ENCODE data around the gene KIAA1191.

KIAA1191 gene

DNA sequence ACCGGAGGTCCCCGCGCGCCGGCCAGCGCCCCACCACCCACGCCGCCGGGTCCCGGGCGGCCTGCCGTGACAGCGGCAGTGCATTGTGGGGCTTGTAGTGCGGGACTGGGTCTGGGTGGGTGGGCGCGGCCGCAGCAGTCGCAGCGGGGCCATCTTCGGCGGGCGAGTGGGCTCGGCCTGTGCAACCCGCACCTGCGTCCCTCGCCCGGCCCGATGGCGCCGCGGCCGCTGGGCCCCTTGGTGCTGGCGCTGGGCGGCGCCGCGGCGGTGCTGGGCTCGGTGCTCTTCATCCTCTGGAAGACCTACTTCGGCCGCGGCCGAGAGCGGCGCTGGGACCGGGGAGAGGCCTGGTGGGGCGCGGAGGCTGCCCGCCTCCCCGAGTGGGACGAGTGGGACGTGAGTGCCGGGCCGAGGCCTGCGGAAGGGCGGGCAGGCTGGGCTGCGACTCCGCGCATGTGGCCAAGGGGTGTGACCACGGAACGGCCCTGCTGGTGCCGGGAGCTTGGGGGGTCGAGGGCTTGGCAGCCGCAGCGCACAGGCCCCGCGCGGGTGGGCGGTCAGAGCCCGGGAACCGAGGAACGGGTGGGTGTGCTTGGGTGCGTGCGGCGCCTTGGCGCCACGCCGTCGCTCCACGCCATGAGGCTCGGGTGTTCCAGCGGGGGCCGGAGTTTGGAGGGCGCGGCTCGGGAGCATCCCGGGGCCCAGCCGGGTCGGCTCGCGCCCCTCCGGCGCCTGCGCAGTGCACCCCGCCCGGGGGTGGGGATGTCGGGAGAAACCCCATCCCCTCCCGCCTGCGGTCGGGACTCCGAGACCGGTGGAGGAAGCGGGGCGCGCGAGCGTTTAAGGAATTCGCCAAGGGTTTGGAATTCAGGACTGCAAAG lies 4.0 kb upstream of the KIAA1191 start, which contains the start of gene ARL10:
Gene ARL10, plus strand, starts transcription at position 137 of the 881 bp plus-strand sequence. Its CDS starts 77 bp downstream, at position 214.
- peak; percentile 17 to 58 (median 48) for DNase-seq

DNA sequence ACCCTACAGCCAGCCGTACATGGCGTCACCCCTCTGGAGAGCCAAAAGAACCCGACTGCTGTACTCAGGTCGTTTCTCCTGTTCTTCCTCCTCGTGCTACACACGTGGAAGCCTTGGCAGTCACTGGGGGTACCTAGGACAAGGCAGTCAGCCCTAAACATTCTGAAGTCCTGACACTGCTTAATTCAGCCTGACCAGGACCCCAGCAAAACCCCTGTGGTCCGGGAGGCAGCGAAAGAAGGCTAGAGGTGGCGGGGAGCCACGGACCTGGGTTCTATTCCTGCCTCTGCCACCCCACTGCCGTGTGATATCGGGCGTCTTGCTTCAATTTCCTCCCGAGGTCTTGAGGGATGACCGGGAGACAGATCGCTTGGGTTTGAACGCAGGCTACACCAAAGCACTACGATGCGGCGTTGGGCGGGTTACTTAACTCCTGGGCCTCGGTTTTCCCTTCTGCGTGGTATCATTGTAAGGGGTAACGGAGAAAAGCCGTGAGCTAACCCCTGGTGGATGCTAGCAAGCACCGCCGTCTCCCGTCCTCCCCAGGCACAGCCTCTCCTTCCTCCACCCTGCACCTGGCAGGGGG lies 3.3 kb upstream of the KIAA1191 start:
- peak in 1 of 6 experiments; percentile 33 for DNase-seq

DNA sequence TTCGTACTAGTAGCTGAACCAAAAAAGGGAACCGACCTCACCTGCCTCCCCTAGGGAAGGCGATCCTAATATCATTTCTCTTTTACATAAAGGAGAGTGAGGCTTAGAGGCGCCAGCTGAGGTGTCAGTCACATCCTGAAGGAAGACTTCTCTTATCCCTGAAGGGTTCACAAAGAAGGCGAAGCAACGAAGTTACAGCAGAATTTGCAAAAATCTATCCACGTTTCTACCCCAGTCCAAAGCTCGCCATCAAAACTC lies 598 bp upstream of the KIAA1191 start:
- DNase-seq: no peak

DNA sequence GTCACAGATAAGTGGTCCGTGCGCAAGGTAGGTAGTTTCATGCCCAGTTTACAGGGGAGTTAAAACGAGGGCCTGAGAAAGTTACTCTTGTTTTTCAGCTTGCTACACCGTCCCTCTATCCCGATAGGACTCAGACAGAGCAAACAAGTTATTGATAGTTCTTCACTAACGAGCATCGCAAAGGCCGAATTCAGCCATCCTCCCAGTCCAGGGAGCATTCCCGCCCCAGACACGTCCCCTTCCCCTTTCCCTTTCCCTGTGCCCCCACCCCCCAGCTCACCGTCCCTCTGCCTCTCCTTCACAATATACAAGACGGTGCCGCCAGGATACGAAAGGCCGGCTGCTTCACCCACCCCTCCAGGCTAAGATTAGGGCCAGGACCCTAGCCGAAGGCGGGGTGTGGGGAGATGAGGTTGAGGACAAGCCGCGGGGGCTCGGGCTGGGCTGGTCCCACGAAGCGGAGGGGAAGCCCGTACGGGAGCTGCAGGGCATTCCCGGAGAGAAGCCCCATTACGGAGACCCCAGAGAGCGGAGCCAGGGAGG lies 599 bp downstream of the KIAA1191 start:
- peak in 1 of 6 experiments; percentile 43 for DNase-seq

DNA sequence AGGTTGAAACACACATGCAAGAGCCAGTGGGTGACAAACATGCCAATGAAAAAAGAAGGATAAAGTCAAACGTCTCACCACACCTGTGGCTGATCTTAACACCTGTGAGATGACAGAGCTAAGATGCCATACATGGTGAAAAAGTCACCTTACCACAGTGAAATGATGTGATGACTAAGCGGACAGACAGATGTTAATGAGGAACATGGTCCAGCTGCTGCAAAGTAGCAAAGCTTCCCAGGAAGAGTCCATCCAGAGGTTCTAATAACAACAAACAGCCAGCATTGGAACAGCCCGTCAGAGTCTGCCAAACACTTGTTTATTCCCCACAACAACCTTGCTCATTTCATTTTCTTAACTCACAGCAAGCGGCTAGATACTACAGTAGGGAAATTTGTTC lies 1.9 kb downstream of the KIAA1191 start:
- DNase-seq: no peak

DNA sequence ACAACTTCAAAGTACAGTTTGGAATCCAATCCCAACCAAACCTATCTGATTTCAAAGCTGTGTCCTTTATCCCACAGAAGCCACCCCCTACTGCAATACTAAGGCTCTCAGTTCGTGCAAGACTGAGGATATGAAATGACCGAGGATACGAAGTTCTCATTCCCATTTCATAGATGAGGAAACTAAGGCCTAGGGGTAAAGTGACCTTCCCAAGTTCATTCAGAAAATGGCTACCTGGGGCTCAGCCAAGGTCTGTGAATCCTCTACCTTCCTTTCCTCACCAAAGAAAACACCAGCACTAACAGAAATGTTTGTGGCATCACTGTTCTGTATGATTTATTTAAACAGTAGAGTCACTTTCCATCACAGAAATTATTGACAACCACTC lies 5.4 kb downstream of the KIAA1191 start:
- no peak for DNase-seq

DNA sequence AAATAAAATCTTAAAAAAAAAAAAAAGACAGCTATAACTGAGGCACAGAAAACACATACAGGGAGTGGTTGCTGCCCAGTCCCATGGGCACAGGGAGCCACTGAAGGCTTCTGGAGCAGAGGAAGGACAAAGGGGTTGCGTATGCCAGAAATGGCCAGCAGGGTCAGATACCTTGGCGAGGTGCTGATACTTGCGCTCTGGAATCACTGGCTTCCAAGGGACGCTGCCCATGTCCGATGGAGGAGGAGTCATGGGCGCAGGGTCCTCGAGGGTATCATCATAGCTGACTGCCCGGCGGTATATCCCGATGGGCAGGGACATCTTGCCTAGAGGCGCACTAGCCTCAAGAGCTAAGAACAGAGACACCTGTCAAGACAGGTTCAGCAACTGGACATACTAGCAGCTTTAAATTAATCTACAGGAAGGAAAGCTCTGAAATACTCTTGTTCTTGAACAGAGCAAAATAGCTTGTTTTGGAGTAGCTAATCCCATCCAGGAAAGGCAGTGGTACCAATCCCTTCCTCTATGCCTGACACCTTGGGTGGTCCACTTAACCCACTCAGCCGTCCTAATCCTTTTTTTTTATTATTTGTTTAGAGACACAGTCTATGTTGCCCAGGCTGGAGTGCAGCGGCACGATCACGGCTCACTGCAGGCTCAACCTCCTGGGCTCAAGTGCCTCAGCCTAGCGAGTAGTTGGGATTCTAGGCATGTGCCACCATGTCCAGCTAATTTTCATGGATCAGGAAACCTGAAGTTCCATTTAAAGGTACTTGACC lies 6.0 kb downstream of the KIAA1191 start:
- DNase-seq: no peak

DNA sequence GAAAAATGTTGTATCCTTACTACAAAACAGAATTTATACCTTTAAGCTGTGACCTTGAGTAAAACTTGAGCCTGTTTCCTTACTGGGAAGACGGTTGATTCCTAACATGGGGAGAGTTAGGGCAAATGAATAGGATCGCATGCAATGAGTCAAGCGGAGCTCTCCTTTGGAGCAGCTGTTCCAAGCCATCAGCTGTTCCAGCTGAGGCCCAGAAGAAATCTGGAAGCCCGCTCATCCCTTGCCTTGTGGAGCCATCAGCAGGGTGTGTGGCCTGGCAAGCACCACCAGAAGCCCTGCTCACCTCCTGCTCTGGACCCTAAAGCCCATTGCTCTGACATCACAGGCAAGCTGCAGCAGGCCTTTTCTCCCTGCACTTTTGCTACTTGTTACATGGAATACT lies 8.0 kb downstream of the KIAA1191 start:
- DNase-seq: no peak

DNA sequence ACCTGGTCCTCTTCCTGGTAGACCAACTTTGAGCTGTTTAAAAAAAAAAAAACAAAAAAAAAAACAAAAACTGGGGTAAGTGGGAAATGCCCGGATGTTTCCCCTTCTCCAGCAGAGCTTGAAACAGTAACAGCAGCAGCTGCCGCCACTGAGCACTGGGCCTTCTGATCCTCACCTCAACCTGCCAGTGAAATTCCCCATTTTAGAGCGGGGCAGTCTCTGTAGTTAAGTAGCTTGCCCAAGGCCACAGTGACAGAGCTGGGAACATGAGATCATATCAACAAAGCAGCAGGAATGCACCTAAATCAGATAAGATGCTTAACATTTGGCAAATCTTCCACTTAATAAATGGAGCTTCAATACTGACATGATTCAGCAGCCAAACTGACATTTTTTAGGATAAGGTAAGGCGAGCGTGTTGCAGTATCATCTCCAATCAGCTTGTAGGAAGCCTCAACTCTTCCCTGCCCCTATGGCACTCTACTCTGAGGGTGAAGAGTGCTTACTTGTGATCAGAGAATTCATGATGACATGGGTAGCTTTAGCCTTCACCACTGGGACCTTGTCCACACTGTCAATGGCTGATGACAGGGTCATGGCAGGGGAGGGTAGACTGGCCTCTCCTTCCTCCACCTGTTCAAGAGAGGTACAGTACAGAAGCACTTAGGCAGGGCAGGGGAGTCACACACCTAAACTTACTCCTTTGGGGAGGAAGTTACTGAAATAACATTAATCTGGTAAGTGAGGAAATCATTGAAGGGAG lies 9.3 kb downstream of the KIAA1191 start:
- DNase-seq: no peak

DNA sequence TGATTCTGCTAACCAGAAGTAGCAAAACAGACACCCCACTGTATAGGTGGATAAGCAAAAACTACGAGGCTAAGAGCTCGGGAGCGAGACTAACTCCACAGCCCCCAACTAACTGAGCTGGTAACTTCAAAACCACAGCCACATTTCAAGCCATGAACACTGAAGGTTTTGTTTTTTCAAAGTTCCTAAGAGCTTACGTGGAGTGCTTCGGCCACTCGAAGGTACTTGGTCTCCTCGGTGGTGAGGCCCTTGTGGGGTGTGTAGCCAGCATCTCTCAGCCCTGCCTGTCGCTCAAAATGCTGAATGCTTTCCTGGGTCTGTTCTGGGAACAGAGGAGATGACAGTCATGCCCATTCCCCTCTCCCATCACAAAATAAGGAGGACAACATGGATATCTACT lies 11.1 kb downstream of the KIAA1191 start:
- no peak for DNase-seq

DNA sequence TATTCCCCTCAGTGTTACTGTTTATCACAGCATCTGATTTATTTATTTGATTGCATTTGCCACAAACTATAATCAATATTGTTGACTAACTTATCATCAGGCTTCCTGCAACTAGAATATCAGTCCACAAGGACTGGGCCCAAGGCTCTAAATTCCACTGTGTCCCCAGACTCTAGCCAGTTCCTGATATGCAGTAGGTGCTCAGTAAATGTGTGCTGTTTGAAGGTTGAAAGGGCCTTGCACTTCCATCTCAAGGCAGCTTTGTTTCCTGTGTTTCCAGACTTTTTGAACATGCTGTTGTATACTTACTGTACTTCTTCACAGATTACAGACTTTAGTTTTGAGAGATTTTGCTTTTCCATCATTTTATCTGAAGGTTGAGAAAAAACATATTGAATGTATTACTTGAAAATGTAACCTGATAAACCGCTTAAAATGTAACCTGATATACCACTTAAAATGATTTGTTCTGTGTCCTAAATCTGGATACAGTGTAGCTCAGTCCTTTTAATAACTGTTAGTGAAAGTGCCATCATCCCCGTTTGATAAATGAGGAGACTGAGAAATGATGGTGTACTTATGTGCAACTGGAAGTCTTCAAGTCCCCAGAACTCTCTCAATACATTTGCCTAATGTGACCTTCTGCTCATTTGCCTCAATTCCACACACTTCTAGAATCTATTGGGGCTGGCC lies 18.7 kb downstream of the KIAA1191 start:
- no peak for DNase-seq

DNA sequence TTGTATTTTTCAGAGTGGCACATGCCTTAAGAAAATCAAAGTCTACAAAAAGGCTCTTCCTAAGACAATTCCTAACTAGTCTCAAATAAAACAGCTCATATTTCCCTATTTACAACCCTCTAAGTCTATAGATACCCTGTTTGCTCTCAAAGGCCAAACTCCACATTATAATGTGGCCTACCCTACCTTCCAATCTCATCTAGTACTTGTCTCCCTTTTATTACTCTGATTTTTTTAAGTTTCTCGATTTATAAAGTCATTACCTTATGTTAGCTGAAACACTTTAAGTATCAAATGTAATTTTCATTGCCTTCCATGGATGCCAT lies 19.4 kb downstream of the KIAA1191 start:
- no peak for DNase-seq

DNA sequence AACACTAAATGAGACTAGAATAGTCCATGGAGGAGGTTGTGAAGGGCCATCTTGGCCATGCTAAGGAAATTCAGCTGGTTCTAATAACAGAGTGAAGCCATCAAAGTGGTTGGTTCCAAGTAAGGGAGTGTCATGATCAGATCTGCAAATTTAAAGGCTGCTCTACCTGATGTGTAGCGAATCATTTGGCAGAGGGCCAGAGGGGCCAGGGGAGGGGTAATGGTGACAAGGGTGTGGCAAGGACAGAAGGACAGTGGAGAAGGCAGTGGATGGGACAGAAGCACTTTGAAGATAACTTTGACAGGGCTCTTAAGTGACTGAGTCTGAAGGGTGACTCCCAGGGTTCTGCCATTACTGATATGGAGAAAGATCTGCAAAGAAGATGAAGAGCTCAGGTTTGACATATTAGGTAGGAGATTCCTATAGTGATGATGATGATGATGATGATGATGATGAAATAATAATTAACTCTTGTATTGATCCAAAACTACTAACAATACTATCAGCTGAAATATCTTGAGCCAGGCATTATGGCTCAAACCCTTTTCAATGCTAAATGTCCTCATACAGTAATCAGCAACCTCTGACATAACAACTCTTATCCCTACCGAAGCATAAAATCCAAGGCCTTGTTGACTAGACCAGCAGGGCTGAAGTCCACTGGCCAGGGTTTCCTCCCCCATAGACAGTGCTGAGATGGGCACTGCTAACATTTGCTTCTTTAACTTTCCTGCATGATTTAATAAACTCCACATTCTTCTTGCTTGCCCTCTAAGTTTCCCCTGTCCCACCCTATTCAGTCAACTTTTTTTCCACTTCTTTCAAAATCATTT lies 20.0 kb downstream of the KIAA1191 start:
- DNase-seq: no peak

DNA sequence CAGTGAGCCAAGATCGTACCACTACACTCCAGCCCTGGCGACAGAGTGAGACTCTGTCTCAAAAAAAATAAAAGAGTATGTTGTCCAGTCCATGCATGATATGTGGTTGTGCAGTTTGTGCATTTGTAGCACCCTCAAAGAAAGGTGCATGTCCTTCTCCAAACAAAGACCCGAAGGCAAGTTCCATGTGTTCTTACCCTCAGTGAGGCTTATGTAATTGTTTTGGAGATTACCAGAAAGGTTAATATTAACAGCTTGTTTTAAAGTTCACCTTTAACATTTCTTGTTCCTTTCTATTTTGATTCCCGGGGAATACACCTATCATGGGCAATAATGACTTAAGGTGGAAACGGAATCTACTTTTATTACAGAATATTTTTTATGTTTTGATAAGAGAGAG lies 22.3 kb downstream of the KIAA1191 start:
- DNase-seq: no peak

DNA sequence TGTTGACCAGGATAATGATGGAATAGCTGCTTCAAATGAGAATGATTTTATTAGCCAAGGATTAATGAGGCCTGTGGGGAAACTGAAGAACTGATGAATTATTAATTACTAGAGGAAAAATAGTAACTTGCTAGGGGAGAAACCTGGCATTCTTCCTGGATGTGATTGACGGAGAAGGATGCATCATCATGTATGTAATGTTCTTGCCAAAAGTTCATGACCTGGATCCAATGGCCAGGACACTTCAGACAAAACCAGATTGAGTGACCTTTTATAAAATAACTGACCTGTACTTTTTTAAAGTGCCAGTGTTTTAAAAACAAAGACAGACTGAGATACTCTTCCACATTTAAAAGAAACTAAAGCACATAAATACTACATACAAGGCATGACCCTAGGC lies 23.7 kb downstream of the KIAA1191 start:
- DNase-seq: no peak

DNA sequence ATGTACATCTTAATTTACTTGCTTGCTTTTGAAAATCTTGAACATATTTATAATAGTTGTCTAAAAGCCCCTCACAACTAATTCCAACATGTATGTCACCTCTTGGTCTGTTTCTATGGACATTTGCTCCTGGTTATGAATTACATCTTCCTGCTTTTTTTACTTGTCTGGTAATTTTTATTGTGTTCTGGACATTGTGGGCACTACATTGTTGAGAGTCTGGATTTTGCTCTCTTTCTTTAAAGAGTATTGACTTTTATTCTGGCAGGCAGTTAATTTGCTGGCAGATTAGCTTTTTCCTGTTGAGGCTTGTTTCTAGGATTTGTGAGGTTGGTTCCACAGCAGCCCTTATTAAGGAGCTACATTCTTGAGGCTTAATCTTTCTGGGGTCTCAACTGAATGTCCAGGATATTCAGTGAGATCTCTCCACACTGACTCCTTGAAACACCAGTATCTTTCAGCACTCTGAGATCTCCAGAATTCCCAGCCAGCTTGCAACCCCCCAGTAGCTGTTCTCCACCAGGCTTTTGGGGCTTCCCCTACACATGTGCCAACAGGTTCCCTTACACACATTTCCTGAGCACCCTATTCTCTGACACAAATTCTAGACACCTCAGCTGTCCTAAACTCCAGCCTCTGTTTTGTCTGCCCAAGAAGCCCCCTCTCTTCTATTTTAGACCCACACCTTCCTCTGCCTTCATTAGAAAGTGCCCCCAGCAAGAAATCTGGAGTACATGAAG lies 27.4 kb downstream of the KIAA1191 start:
- DNase-seq: no peak

DNA sequence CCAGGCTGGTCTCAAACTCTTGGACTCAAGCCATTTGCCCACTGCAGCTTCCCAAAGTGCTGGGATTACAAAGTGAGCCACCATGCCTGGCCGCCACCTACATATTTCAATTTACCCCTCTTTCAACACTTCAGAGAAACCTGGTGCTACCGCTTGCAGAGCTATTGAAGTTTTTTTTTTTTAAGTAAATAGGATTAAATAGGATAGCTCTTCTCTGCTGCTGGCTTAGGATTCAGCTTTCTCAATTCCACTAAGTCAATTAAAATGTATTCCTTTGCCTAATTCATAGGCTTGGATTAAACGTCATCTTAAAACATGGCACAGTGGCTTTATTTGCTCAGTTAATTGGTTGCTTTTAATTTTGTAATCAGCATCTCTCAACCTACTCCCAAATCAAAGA lies 41.0 kb downstream of the KIAA1191 start:
- DNase-seq: no peak

DNA sequence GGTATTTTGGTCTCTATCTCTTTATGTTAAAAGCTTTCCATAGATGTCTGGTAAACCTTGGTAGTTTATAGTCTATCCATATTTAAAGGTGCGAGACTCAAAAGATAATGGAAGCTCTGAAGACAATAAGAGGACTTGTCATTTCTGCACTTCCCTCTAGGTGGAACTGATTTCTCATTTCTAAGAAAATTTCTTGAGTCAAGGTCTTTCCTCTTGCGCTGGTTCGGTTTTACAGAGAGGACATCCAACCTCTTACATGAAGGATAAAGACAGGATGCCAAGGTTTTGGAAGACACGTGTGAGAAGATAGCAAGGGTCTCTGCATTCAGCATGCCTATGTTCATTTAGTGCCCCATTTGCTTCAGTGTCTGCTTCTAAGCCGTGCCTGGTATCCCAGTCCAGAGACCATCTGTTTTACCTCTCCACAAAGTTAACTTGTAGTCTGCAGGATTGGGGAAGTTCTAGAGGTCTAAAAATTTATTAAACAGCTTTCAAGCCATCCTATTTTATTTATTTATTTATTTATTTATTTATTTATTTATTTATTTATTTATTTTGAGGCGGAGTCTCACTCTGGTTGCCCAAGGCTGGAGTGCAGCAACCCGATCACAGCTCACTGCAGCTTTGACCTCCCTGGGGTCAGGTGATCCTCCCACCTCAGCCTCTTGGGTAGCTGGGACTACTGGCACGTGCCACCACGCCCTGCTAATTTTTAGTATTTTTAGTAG lies 41.6 kb downstream of the KIAA1191 start:
- DNase-seq: no peak

DNA sequence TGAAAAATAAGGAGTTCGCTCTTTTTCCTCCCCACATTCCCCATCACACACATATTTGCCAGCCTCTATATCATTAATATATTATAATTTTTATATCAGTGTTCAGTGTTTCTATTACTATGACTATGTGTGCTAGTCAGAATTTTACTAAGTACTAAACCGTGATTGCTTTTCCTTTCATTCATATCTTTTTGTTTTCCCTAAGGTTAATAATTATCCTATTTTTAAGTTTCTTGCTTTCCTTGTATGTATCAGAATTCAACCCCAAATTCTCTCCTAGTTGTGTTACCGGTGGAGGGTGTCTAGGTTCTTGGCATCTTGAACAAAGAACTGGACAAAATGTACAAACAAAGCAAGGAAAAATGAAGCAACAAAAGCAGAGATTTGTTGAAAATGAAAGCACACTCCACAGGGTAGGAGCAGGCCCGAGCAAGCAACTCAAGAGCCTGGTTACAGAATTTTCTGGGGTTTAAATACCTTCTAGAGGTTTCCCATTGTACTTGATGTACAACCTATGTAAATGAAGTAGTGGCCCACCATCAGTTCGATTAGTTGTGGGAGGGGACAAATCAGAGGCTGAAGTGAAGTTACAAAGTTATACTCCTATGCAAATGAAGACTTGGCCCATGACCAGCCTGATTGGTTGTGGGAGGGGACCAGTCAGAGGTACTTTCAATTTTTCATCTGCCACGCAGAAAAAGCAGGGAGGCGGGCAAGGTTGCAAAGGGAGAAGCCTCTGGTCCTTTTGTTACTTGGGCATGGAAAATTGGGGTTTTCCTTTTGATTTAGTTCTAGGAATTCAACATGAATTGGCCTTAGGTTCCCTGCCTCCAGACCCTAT lies 43.8 kb downstream of the KIAA1191 start:
- no peak for DNase-seq

Data from stimulated activated naive CD4-positive, alpha-beta T cell (primary cell).